ENCODE data around the gene UQCRH.

The UQCRH gene

DNA sequence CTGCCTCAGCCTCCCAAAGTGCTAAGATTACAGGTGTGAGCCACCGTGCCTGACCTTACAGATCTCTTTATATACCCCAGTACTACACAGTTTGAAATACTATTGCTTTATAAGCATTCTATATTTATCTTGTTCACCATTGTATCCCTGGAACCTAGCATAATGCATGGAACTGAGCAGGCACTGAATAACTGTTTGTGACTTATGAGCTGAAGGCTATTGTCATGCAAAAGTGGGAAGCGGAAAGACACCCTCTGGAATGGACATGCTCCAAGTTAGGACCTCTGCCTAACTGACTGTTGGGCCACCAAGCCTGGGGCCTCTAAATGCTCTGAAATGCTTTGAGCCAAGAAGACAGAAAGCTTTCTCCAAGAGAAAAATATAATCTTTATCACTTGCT, 8.2 kb upstream of the UQCRH start:
- Histone ChIP-seq H3K79me2 (ENCODE audit: insufficient read depth, low read length) (0 out of 2 replicates have a peak, but pooled peaks cover 8% of the 10 kb centered on the region), H2AFZ (ENCODE audit: low read depth, low read length, severe bottlenecking) (no peak overlapping the region), H3K9ac (ENCODE audit: low read length) (no peak overlapping the region), H3K27me3 (ENCODE audit: low read length) (no peaks in the 10 kb centered on the region), H4K20me1 (ENCODE audit: low read depth, low read length) (no peaks in the 10 kb centered on the region), H3K27ac (ENCODE audit: low read depth, low read length) (no peak overlapping the region), H3K36me3 (ENCODE audit: low read length) (no peaks in the 10 kb centered on the region), H3K9me2 (replicated peaks; ENCODE audit: insufficient read depth, low read length) (no peaks in the 10 kb centered on the region), H3K4me2 (ENCODE audit: low read depth, low read length, poor library complexity, severe bottlenecking) (no peak overlapping the region), H3K4me3 (ENCODE audit: insufficient read depth, low read length, poor library complexity, severe bottlenecking) (no peak overlapping the region), H3F3A (ENCODE audit: insufficient read depth) (peaks cover 3% of the 10 kb centered on the region; the same call in 1 of the 2 replicates), H3K9me3 (ENCODE audit: insufficient read depth, low read length) (no peaks in the 10 kb centered on the region)
- TF ChIP-seq, protein P1, sequence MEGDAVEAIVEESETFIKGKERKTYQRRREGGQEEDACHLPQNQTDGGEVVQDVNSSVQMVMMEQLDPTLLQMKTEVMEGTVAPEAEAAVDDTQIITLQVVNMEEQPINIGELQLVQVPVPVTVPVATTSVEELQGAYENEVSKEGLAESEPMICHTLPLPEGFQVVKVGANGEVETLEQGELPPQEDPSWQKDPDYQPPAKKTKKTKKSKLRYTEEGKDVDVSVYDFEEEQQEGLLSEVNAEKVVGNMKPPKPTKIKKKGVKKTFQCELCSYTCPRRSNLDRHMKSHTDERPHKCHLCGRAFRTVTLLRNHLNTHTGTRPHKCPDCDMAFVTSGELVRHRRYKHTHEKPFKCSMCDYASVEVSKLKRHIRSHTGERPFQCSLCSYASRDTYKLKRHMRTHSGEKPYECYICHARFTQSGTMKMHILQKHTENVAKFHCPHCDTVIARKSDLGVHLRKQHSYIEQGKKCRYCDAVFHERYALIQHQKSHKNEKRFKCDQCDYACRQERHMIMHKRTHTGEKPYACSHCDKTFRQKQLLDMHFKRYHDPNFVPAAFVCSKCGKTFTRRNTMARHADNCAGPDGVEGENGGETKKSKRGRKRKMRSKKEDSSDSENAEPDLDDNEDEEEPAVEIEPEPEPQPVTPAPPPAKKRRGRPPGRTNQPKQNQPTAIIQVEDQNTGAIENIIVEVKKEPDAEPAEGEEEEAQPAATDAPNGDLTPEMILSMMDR (IDR thresholded peaks at IDR 0.05; ENCODE audit: insufficient read depth, low read length, poor library complexity, severe bottlenecking), result no peak

- Histone ChIP-seq H3K27ac (ENCODE audit: low read depth, low read length) (no peak overlapping the region), H3K4me2 (ENCODE audit: low read depth, low read length, poor library complexity, severe bottlenecking) (no peak overlapping the region), H4K20me1 (ENCODE audit: low read depth, low read length) (no peaks in the 10 kb centered on the region), H3K79me2 (ENCODE audit: insufficient read depth, low read length) (peaks cover 33% of the 10 kb centered on the region; the same call in 1 of the 2 replicates), H3K9me2 (replicated peaks; ENCODE audit: insufficient read depth, low read length) (no peaks in the 10 kb centered on the region), H2AFZ (ENCODE audit: low read depth, low read length, severe bottlenecking) (no peak overlapping the region), H3K9ac (ENCODE audit: low read length) (no peak overlapping the region), H3F3A (ENCODE audit: insufficient read depth) (peaks cover 7% of the 10 kb centered on the region; the same call in 1 of the 2 replicates), H3K9me3 (ENCODE audit: insufficient read depth, low read length) (no peaks in the 10 kb centered on the region), H3K36me3 (ENCODE audit: low read length) (no peaks in the 10 kb centered on the region), H3K27me3 (ENCODE audit: low read length) (no peaks in the 10 kb centered on the region), H3K4me3 (ENCODE audit: insufficient read depth, low read length, poor library complexity, severe bottlenecking) (no peak overlapping the region)
- TF ChIP-seq, protein P1 (IDR thresholded peaks at IDR 0.05; ENCODE audit: insufficient read depth, low read length, poor library complexity, severe bottlenecking), result no peak
- TF ChIP-seq EZH2phosphoT487 (conservative IDR thresholded peaks at IDR 0.05; ENCODE audit: low read length), result no peak
Observed at GRCh38 chr1:46298387-46298786, 5.1 kb upstream of the UQCRH start.

GRCh38 chr1:46300673-46301405, 2.7 kb upstream of the UQCRH start:
- Histone ChIP-seq H4K20me1 (ENCODE audit: low read depth, low read length) (peaks cover under 1% of the 10 kb centered on the region; the same call in 1 of the 2 replicates), H3K9ac (ENCODE audit: low read length) (peak overlapping the region; percentile 97), H3K79me2 (ENCODE audit: insufficient read depth, low read length) (peaks cover 55% of the 10 kb centered on the region), H3K27ac (ENCODE audit: low read depth, low read length) (no peak overlapping the region), H3K27me3 (ENCODE audit: low read length) (no peaks in the 10 kb centered on the region), H3K9me2 (replicated peaks; ENCODE audit: insufficient read depth, low read length) (no peaks in the 10 kb centered on the region), H3K4me2 (ENCODE audit: low read depth, low read length, poor library complexity, severe bottlenecking) (peak overlapping the region; percentile 99), H3K36me3 (ENCODE audit: low read length) (peaks cover 5% of the 10 kb centered on the region; the same call in 1 of the 2 replicates), H2AFZ (ENCODE audit: low read depth, low read length, severe bottlenecking) (no peak overlapping the region), H3K4me3 (ENCODE audit: insufficient read depth, low read length, poor library complexity, severe bottlenecking) (no peak overlapping the region), H3K9me3 (ENCODE audit: insufficient read depth, low read length) (no peaks in the 10 kb centered on the region), H3F3A (ENCODE audit: insufficient read depth) (peaks cover 11% of the 10 kb centered on the region; the same call in 1 of the 2 replicates)
- TF ChIP-seq, protein P1 (IDR thresholded peaks at IDR 0.05; ENCODE audit: insufficient read depth, low read length, poor library complexity, severe bottlenecking), result no peak
- TF ChIP-seq EZH2phosphoT487 (conservative IDR thresholded peaks at IDR 0.05; ENCODE audit: low read length), result no peak
